GM18508 (cell line): ENCODE data around the gene ZNF277.

ENCODE experiments used
- ATAC-seq: cut with Tn5 transposase; IDR thresholded peaks from one replicate; pipeline ENCODE4 v1.9.1; 2021; ENCODE audit warnings: moderate number of reproducible peaks; ENCODE audit not compliant: insufficient read depth, unreplicated experiment

Gene ZNF277

GRCh38 chr7:112206991-112207592 is 597 bp downstream of the ZNF277 start:
- no peak for ATAC-seq

GRCh38 chr7:112207765-112208164 is 1.3 kb downstream of the ZNF277 start:
- no peak for ATAC-seq

GRCh38 chr7:112211348-112211907 is 4.9 kb downstream of the ZNF277 start:
- no peak for ATAC-seq

- no peak for ATAC-seq
Observed at GRCh38 chr7:112212571-112212970, 6.1 kb downstream of the ZNF277 start.

GRCh38 chr7:112213735-112214134 is 7.2 kb downstream of the ZNF277 start:
- ATAC-seq: no peak

- no peak for ATAC-seq
Observed at GRCh38 chr7:112214268-112214667, 7.8 kb downstream of the ZNF277 start.

- ATAC-seq: no peak
Observed at GRCh38 chr7:112214883-112215282, 8.4 kb downstream of the ZNF277 start.

- no peak for ATAC-seq
Observed at GRCh38 chr7:112215787-112216186, 9.3 kb downstream of the ZNF277 start.

GRCh38 chr7:112220877-112221434 is 14.5 kb downstream of the ZNF277 start:
- no peak for ATAC-seq

GRCh38 chr7:112223310-112223709 is 16.8 kb downstream of the ZNF277 start:
- ATAC-seq: no peak

GRCh38 chr7:112224186-112224585 is 17.7 kb downstream of the ZNF277 start:
- no peak for ATAC-seq

GRCh38 chr7:112225006-112225405 is 18.5 kb downstream of the ZNF277 start:
- ATAC-seq: no peak

- no peak for ATAC-seq
Observed at GRCh38 chr7:112226701-112227276, 20.3 kb downstream of the ZNF277 start.

- ATAC-seq: no peak
Observed at GRCh38 chr7:112228632-112229031, 22.1 kb downstream of the ZNF277 start.

- ATAC-seq: no peak
Observed at GRCh38 chr7:112232212-112232978, 25.9 kb downstream of the ZNF277 start.

GRCh38 chr7:112233048-112233697 is 26.7 kb downstream of the ZNF277 start:
- no peak for ATAC-seq

GRCh38 chr7:112234147-112234546 is 27.7 kb downstream of the ZNF277 start:
- ATAC-seq: no peak

- no peak for ATAC-seq
Observed at GRCh38 chr7:112236597-112236996, 30.1 kb downstream of the ZNF277 start.

- no peak for ATAC-seq
Observed at GRCh38 chr7:112238330-112238729, 31.8 kb downstream of the ZNF277 start.

GRCh38 chr7:112238852-112239610 is 32.5 kb downstream of the ZNF277 start:
- no peak for ATAC-seq
